ENCODE results near the gene HK1.

DNA sequence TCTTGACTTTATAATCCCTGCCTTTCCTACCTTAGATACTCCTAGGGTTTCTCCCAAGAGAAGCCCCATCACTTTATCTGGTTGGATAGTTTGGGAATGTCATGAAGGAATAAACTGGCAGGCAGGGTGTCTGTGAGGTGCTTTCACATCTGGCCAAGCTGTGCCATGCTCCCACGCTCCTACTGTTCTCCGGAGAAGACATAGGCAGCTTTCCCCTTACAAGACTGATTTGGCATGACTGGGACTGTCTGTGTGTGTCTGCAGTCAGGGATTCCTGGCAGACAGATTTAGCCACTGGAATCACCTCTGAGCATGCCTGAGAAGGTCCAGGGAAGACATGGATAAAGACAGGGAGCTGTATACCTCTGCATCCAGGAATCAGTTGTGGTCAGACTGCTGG, 45.3 kb downstream of the HK1 start:
- TF ChIP-seq, protein P1, sequence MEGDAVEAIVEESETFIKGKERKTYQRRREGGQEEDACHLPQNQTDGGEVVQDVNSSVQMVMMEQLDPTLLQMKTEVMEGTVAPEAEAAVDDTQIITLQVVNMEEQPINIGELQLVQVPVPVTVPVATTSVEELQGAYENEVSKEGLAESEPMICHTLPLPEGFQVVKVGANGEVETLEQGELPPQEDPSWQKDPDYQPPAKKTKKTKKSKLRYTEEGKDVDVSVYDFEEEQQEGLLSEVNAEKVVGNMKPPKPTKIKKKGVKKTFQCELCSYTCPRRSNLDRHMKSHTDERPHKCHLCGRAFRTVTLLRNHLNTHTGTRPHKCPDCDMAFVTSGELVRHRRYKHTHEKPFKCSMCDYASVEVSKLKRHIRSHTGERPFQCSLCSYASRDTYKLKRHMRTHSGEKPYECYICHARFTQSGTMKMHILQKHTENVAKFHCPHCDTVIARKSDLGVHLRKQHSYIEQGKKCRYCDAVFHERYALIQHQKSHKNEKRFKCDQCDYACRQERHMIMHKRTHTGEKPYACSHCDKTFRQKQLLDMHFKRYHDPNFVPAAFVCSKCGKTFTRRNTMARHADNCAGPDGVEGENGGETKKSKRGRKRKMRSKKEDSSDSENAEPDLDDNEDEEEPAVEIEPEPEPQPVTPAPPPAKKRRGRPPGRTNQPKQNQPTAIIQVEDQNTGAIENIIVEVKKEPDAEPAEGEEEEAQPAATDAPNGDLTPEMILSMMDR (conservative IDR thresholded peaks at IDR 0.05; ENCODE audit: low read length), result no peak
- no peak for TF ChIP-seq EZH2phosphoT487 (IDR thresholded peaks at IDR 0.05; ENCODE audit: borderline replicate concordance, low read depth, low read length)
